WTC11 (cell line): ENCODE measurements around the gene FHOD3. TPM values are rescaled to one million over a fixed set of nuclear protein-coding genes. Genes with fewer than 3 reads are reported as not detected.

ENCODE experiments used
- ATAC-seq: fragments of 200-7000 bp; cut with Tn5 transposase; 2 replicates; pipeline ENCODE4 v1.10.0; 2021; ENCODE audit warnings: mild to moderate bottlenecking, moderate library complexity
- CTCF ChIA-PET: fragments of 300-600 bp; sonication (Branson Sonifier 250); formaldehyde crosslinking; loops from one replicate; lab custom pipeline; 2021; ENCODE audit warnings: antibody characterized with exemption; lab: Charles Lee
- POLR2A ChIA-PET: fragments of 350-600 bp; sonication (Branson Sonifier 250); formaldehyde crosslinking; loops from one replicate; lab custom pipeline; 2021; ENCODE audit warnings: antibody characterized with exemption; lab: Charles Lee
- DNase-seq: peaks from one replicate; pipeline ENCODE4 v3.0.0; 2021; ENCODE audit warnings: low spot score
- H3K27ac Mint-ChIP-seq: 2 replicates; pipeline ENCODE4 v1.8.0; 2021; ENCODE audit warnings: mixed read lengths
- H3K27me3 Mint-ChIP-seq: 2 replicates; pipeline ENCODE4 v1.8.0; 2021; ENCODE audit warnings: low read depth, mild to moderate bottlenecking, moderate library complexity, mixed read lengths
- H3K36me3 Mint-ChIP-seq: 2 replicates; pipeline ENCODE4 v1.8.0; 2021; ENCODE audit warnings: mixed read lengths
- H3K4me1 Mint-ChIP-seq: 2 replicates; pipeline ENCODE4 v1.8.0; 2022; ENCODE audit warnings: mixed read lengths
- H3K4me3 Mint-ChIP-seq: 2 replicates; pipeline ENCODE4 v1.8.0; 2021; ENCODE audit warnings: mild to moderate bottlenecking, moderate library complexity, mixed read lengths
- H3K9me3 Mint-ChIP-seq: 2 replicates; pipeline ENCODE4 v1.8.0; 2021; ENCODE audit warnings: mixed read lengths
- ATF1 ChIP-seq: sonication (generic); formaldehyde crosslinking; IDR thresholded peaks from 2 replicates; pipeline ENCODE4 v1.8.1; 2023; ENCODE audit warnings: mild to moderate bottlenecking, moderate library complexity, missing genetic modification reagents
- ATF2 ChIP-seq: sonication (generic); formaldehyde crosslinking; IDR thresholded peaks from 2 replicates; pipeline ENCODE4 v1.8.1; 2022; ENCODE audit warnings: low read depth, missing genetic modification reagents, borderline replicate concordance
- ATF6 ChIP-seq: sonication (generic); formaldehyde crosslinking; IDR thresholded peaks from 2 replicates; pipeline ENCODE4 v1.8.1; 2023; ENCODE audit warnings: mild to moderate bottlenecking, missing genetic modification reagents
- CBFB ChIP-seq: sonication (generic); formaldehyde crosslinking; IDR thresholded peaks from 2 replicates; pipeline ENCODE4 v1.8.1; 2022; ENCODE audit warnings: mild to moderate bottlenecking, low read depth, missing genetic modification reagents
- CREM ChIP-seq: sonication (generic); formaldehyde crosslinking; IDR thresholded peaks from 2 replicates; pipeline ENCODE4 v1.8.1; 2022; ENCODE audit warnings: mild to moderate bottlenecking, missing genetic modification reagents, moderate library complexity
- HMGXB4 ChIP-seq: sonication (generic); formaldehyde crosslinking; IDR thresholded peaks from 2 replicates; pipeline ENCODE4 v1.8.1; 2023; ENCODE audit warnings: mild to moderate bottlenecking, moderate library complexity, missing genetic modification reagents
- IRF2 ChIP-seq: sonication (generic); formaldehyde crosslinking; IDR thresholded peaks from 2 replicates; pipeline ENCODE4 v1.8.0; 2022; ENCODE audit warnings: low read depth, missing genetic modification reagents, borderline replicate concordance
- JAZF1 ChIP-seq: fragments of 250-450 bp; sonication (Bioruptor Pico); IDR thresholded peaks from 2 replicates; pipeline ENCODE4 v1.9.0; 2021; ENCODE audit warnings: moderate library complexity, mild to moderate bottlenecking, inconsistent platforms
- NFATC4 ChIP-seq: fragments of 250-450 bp; sonication (Bioruptor Pico); IDR thresholded peaks from 2 replicates; pipeline ENCODE4 v1.9.0; 2021; ENCODE audit warnings: mild to moderate bottlenecking
- NFE2L1 ChIP-seq: sonication (generic); formaldehyde crosslinking; IDR thresholded peaks from 2 replicates; pipeline ENCODE4 v1.8.1; 2023; ENCODE audit warnings: missing genetic modification reagents
- NR2C2 ChIP-seq: sonication (generic); formaldehyde crosslinking; IDR thresholded peaks from 2 replicates; pipeline ENCODE4 v1.8.0; 2022; ENCODE audit warnings: mild to moderate bottlenecking, missing genetic modification reagents
- PRRX2 ChIP-seq: fragments of 250-450 bp; sonication (Bioruptor Pico); IDR thresholded peaks from 2 replicates; pipeline ENCODE4 v1.8.0; 2021; ENCODE audit warnings: mild to moderate bottlenecking
- RELA ChIP-seq: sonication (generic); formaldehyde crosslinking; IDR thresholded peaks from 2 replicates; pipeline ENCODE4 v1.8.1; 2022; ENCODE audit warnings: missing genetic modification reagents, mild to moderate bottlenecking, borderline replicate concordance
- SMAD4 ChIP-seq: sonication (generic); formaldehyde crosslinking; IDR thresholded peaks from 2 replicates; pipeline ENCODE4 v1.8.0; 2022; ENCODE audit warnings: mild to moderate bottlenecking, missing genetic modification reagents
- STAT6 ChIP-seq: sonication (generic); formaldehyde crosslinking; conservative IDR thresholded peaks from 2 replicates; pipeline ENCODE4 v1.8.1; 2023; ENCODE audit warnings: mild to moderate bottlenecking, low read depth, missing genetic modification reagents, moderate library complexity
- USF2 ChIP-seq: sonication (generic); formaldehyde crosslinking; IDR thresholded peaks from 2 replicates; pipeline ENCODE4 v1.8.1; 2023; ENCODE audit warnings: mild to moderate bottlenecking, missing genetic modification reagents, moderate library complexity
- ZMAT4 ChIP-seq: fragments of 250-450 bp; sonication (Bioruptor Pico); IDR thresholded peaks from 2 replicates; pipeline ENCODE4 v1.9.0; 2021; ENCODE audit warnings: mild to moderate bottlenecking
- ZNF138 ChIP-seq: sonication (generic); formaldehyde crosslinking; conservative IDR thresholded peaks from 2 replicates; pipeline ENCODE4 v1.8.1; 2022; ENCODE audit warnings: mild to moderate bottlenecking, moderate library complexity, missing genetic modification reagents
- ZNF281 ChIP-seq: sonication (generic); formaldehyde crosslinking; IDR thresholded peaks from 2 replicates; pipeline ENCODE4 v1.8.0; 2023; ENCODE audit warnings: mild to moderate bottlenecking, missing genetic modification reagents
- ZNF416 ChIP-seq: fragments of 250-450 bp; sonication (Bioruptor Pico); IDR thresholded peaks from 2 replicates; pipeline ENCODE4 v1.9.0; 2021; ENCODE audit warnings: mild to moderate bottlenecking, inconsistent platforms
- ZNF425 ChIP-seq: fragments of 250-450 bp; sonication (Bioruptor Pico); conservative IDR thresholded peaks from 2 replicates; pipeline ENCODE4 v1.9.0; 2021; ENCODE audit warnings: mild to moderate bottlenecking
- total RNA-seq: library from RNA; stranded (reverse); gene quantifications from 3 replicates; pipeline ENCODE4 v1.2.3, GENCODE V29; 2021

The FHOD3 gene
- total RNA-seq, 1 experiment from 2014 or later = 3.8 TPM

GRCh38 chr18:36667811-36668210, 370.3 kb downstream of the FHOD3 start (continued):
- TF ChIP-seq ZNF425 (no peak), NR2C2 (CRISPR knock-in tag) (no peak), ZNF416 (no peak), NFE2L1 (CRISPR knock-in tag) (no peak), USF2 (CRISPR knock-in tag) (no peak), CBFB (no peak), ATF2 (no peak), PRRX2 (CRISPR knock-in tag) (no peak)

- ChIA-PET CTCF (interaction anchor here (0.8 kb wide), 1 partner anchor 20 kb away, joined by 3 read pairs; no protein-coding TSS in a partner anchor), POLR2A (no interaction called here)
- no peaks in the 10 kb centered on the region for H3K9me3 Mint-ChIP-seq
- no peak overlapping the region for H3K4me3 Mint-ChIP-seq
- ATAC-seq = no peak
- H3K27me3 Mint-ChIP-seq = no peaks in the 10 kb centered on the region
- H3K36me3 Mint-ChIP-seq = no peaks in the 10 kb centered on the region
- no peak for DNase-seq
- H3K4me1 Mint-ChIP-seq = peaks cover 6% of the 10 kb centered on the region
- TF ChIP-seq IRF2 (CRISPR knock-in tag) (no peak), NFATC4 (CRISPR knock-in tag) (no peak), RELA (no peak), ZNF281 (no peak), CREM (CRISPR knock-in tag) (no peak), HMGXB4 (no peak), ZMAT4 (CRISPR knock-in tag) (no peak), ATF1 (no peak), ZNF138 (CRISPR knock-in tag) (no peak), ATF6 (CRISPR knock-in tag) (no peak), JAZF1 (no peak), STAT6 (CRISPR knock-in tag) (no peak), SMAD4 (no peak), USF2 (CRISPR knock-in tag) (no peak)
- TF ChIP-seq, all 79 proteins: peak for 0
- no peak overlapping the region for H3K27ac Mint-ChIP-seq
Observed at GRCh38 chr18:36668349-36668748, 370.8 kb downstream of the FHOD3 start.
